Loucy (cell line): ENCODE data around the gene SSX4B.
"Not testable (repeated sequence)": the region's sequence is repeated elsewhere in the genome, so short reads cannot be mapped to it uniquely, and the experiment has no call there.

ENCODE experiments used
- H2AFZ ChIP-seq: fragments of 200-600 bp; sonication (generic); 2 replicates; pipeline ENCODE4 v1.6.0; 2016; ENCODE audit warnings: antibody characterized with exemption, mild to moderate bottlenecking, low read length, moderate library complexity
- H3F3A ChIP-seq: fragments of 200-600 bp; 2 replicates; pipeline ENCODE4 v1.6.0; 2016; ENCODE audit warnings: antibody characterized with exemption, low read depth, mild to moderate bottlenecking
- H3K27me3 ChIP-seq: fragments of 200-600 bp; sonication (generic); 2 replicates; pipeline ENCODE4 v1.6.1; 2014; ENCODE audit warnings: low read length, mild to moderate bottlenecking; ENCODE audit not compliant: insufficient read depth, poor library complexity, severe bottlenecking
- H3K36me3 ChIP-seq: fragments of 200-600 bp; sonication (generic); 2 replicates; pipeline ENCODE4 v1.6.1; 2016; ENCODE audit warnings: low read length; ENCODE audit not compliant: insufficient read depth
- H3K4me1 ChIP-seq: fragments of 200-600 bp; sonication (generic); 2 replicates; pipeline ENCODE4 v1.5.1; 2014; ENCODE audit warnings: low read length, mild to moderate bottlenecking; ENCODE audit not compliant: insufficient read depth, poor library complexity, severe bottlenecking
- H3K4me2 ChIP-seq: fragments of 200-600 bp; sonication (generic); 2 replicates; pipeline ENCODE4 v1.6.0; 2014; ENCODE audit warnings: antibody characterized with exemption, low read length, low read depth, mild to moderate bottlenecking; ENCODE audit not compliant: poor library complexity, severe bottlenecking
- H3K4me3 ChIP-seq: fragments of 200-600 bp; sonication (generic); 2 replicates; pipeline ENCODE4 v1.5.1; 2014; ENCODE audit warnings: low read length, mild to moderate bottlenecking, mixed read lengths; ENCODE audit not compliant: poor library complexity, severe bottlenecking
- H3K79me2 ChIP-seq: fragments of 200-600 bp; sonication (generic); 2 replicates; pipeline ENCODE4 v1.6.1; 2014; ENCODE audit warnings: low read length; ENCODE audit not compliant: insufficient read depth
- H3K9ac ChIP-seq: fragments of 200-600 bp; sonication (generic); 2 replicates; pipeline ENCODE4 v1.6.0; 2014; ENCODE audit warnings: mild to moderate bottlenecking, low read depth, low read length, moderate library complexity; ENCODE audit not compliant: poor library complexity, severe bottlenecking
- H3K9me2 ChIP-seq: fragments of 200-600 bp; sonication (generic); replicated peaks from 2 replicates; pipeline ENCODE4 v1.6.1; 2016; ENCODE audit warnings: low read depth, low read length, mixed read lengths
- H3K9me3 ChIP-seq: fragments of 200-600 bp; sonication (generic); 2 replicates; pipeline ENCODE4 v1.6.1; 2014; ENCODE audit warnings: mild to moderate bottlenecking, antibody characterized with exemption, low read length, low read depth; ENCODE audit not compliant: insufficient read depth
- H4K20me1 ChIP-seq: fragments of 200-600 bp; sonication (generic); 2 replicates; pipeline ENCODE4 v1.6.0; 2014; ENCODE audit warnings: antibody characterized with exemption, low read length, mild to moderate bottlenecking; ENCODE audit not compliant: insufficient read depth, poor library complexity, severe bottlenecking
- EZH2phosphoT487 ChIP-seq: fragments of 200-600 bp; IDR thresholded peaks from 2 replicates; pipeline ENCODE4 v1.6.1; 2018; ENCODE audit warnings: antibody characterized with exemption, mild to moderate bottlenecking, moderate library complexity, borderline replicate concordance
- TF ChIP-seq, protein P1 (sequence below): fragments of 200-600 bp; sonication (generic); conservative IDR thresholded peaks from 2 replicates; pipeline ENCODE4 v1.5.1; 2014; ENCODE audit warnings: mild to moderate bottlenecking, antibody characterized with exemption, low read length

SSX4B gene

DNA sequence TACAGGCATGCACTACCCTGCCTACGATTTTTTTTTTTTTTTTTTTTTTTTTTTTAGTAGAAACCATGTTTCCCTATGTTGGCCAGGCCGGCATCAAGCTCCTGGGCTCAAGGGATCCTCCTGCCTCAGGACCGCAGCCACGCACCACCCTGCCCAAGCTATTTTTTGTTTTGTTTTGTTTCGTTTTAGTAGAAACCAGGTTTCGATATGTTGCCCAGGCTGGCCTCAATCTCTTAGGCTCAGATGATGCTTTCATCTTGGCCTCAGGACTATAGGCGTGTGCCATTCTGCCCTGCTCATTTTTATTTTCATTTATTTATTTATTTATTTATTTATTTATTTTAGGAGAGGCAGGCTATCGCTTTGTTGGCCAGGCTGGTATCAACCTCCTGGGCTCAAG, 54.1 kb downstream of the SSX4B start:
- no peaks in the 10 kb centered on the region for H3F3A ChIP-seq
- H3K4me3 ChIP-seq: no peak overlapping the region
- no peak overlapping the region for H3K4me2 ChIP-seq
- H2AFZ ChIP-seq: no peak overlapping the region
- no peaks in the 10 kb centered on the region for H4K20me1 ChIP-seq
- no peaks in the 10 kb centered on the region for H3K4me1 ChIP-seq
- H3K9me2 ChIP-seq: no peaks in the 10 kb centered on the region
- no peak overlapping the region for H3K9ac ChIP-seq
- H3K9me3 ChIP-seq: no peaks in the 10 kb centered on the region
- H3K27me3 ChIP-seq: no peaks in the 10 kb centered on the region
- H3K79me2 ChIP-seq: no peaks in the 10 kb centered on the region
- no peak for TF ChIP-seq EZH2phosphoT487
- TF ChIP-seq, protein P1, sequence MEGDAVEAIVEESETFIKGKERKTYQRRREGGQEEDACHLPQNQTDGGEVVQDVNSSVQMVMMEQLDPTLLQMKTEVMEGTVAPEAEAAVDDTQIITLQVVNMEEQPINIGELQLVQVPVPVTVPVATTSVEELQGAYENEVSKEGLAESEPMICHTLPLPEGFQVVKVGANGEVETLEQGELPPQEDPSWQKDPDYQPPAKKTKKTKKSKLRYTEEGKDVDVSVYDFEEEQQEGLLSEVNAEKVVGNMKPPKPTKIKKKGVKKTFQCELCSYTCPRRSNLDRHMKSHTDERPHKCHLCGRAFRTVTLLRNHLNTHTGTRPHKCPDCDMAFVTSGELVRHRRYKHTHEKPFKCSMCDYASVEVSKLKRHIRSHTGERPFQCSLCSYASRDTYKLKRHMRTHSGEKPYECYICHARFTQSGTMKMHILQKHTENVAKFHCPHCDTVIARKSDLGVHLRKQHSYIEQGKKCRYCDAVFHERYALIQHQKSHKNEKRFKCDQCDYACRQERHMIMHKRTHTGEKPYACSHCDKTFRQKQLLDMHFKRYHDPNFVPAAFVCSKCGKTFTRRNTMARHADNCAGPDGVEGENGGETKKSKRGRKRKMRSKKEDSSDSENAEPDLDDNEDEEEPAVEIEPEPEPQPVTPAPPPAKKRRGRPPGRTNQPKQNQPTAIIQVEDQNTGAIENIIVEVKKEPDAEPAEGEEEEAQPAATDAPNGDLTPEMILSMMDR: no peak
- no peaks in the 10 kb centered on the region for H3K36me3 ChIP-seq

DNA sequence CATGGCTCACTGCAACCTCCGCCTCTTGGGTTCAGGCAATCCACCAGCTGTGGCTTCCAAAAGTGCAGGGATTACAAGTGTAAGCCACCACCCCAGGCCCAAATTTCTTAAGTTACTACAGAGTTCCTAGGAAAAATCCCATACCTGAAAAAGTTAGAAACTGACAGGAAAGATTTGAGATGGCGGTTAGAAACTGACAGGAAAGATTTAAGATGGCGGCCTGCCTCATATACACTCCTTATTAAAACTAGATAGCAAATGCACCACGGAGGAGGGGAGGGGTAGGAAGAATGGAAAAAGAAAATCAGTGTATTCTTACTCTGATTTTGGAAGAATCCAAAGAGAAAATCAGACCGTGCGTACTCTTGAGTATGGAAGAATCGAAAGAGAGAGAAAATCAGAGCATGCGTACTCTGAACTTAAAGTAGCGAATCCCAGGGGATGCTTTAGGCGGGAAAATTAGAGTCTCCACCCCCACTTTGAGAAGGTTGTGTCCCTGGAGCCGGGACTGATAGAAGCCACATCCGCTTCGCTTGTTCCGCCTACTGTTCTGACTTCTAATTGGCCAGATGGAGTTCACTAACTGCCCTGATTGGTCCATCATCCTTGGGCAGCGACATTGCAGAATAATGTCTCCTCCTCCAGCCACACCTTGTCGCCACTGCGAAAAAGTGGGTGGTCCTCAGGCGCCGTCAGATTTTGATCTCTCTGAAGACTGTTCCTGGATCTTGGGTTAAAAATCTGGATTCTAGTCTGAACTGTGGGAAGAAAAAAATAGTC, 55.3 kb downstream of the SSX4B start, which contains the start of gene SSX3:
Gene SSX3, minus strand, starts transcription at position 389 of the 780 bp plus-strand sequence. CDS start 1,454 bp downstream, outside the sequence.
- H4K20me1 ChIP-seq, H3K9me2 ChIP-seq, H3K4me2 ChIP-seq, H3K9ac ChIP-seq, H3K27me3 ChIP-seq, H3K36me3 ChIP-seq, H3K4me3 ChIP-seq, H2AFZ ChIP-seq, H3K4me1 ChIP-seq, H3F3A ChIP-seq, H3K79me2 ChIP-seq, H3K9me3 ChIP-seq: not testable (repeated sequence)
